Hepatocyte (in vitro differentiated cells): Measurements from ENCODE around the gene RAB3C. TPM values are rescaled to one million over a fixed set of nuclear protein-coding genes. Genes with fewer than 3 reads are reported as not detected.
"Not testable (repeated sequence)": the region's sequence is repeated elsewhere in the genome, so short reads cannot be mapped to it uniquely, and the experiment has no call there.

Experiments used
- DNase-seq: peaks from one replicate; pipeline ENCODE4 v3.0.0-alpha.2; 2016; ENCODE audit warnings: low spot score
- H2AFZ ChIP-seq: fragments of 200-600 bp; sonication (generic); 2 replicates; pipeline ENCODE4 v1.6.0; 2016; ENCODE audit warnings: antibody characterized with exemption, mild to moderate bottlenecking
- H3K27ac ChIP-seq: fragments of 200-600 bp; sonication (generic); 2 replicates; pipeline ENCODE4 v1.5.1; 2016; ENCODE audit warnings: mild to moderate bottlenecking
- H3K27me3 ChIP-seq: fragments of 200-600 bp; sonication (generic); 2 replicates; pipeline ENCODE4 v1.6.1; 2016
- H3K36me3 ChIP-seq: fragments of 200-600 bp; sonication (generic); replicated peaks from 2 replicates; pipeline ENCODE4 v1.5.1; 2016; ENCODE audit warnings: low read depth; ENCODE audit not compliant: insufficient read depth
- H3K4me1 ChIP-seq: fragments of 200-600 bp; sonication (generic); 2 replicates; pipeline ENCODE4 v1.5.1; 2016; ENCODE audit warnings: mild to moderate bottlenecking, moderate library complexity; ENCODE audit not compliant: insufficient read depth
- H3K4me2 ChIP-seq: fragments of 200-600 bp; sonication (generic); 2 replicates; pipeline ENCODE4 v1.6.0; 2016
- H3K4me3 ChIP-seq: fragments of 200-600 bp; sonication (generic); 2 replicates; pipeline ENCODE4 v1.5.1; 2016; ENCODE audit warnings: mild to moderate bottlenecking
- H3K79me2 ChIP-seq: fragments of 200-600 bp; sonication (generic); 2 replicates; pipeline ENCODE4 v1.6.0; 2017; ENCODE audit warnings: mild to moderate bottlenecking
- H3K9me2 ChIP-seq: fragments of 200-600 bp; sonication (generic); replicated peaks from 2 replicates; pipeline ENCODE4 v1.6.0; 2017; ENCODE audit warnings: mild to moderate bottlenecking; ENCODE audit not compliant: insufficient read depth
- H3K9me3 ChIP-seq: fragments of 200-600 bp; sonication (generic); 2 replicates; pipeline ENCODE4 v1.5.1; 2016; ENCODE audit warnings: low read depth, mild to moderate bottlenecking
- H4K20me1 ChIP-seq: fragments of 200-600 bp; sonication (generic); 2 replicates; pipeline ENCODE4 v1.6.0; 2016; ENCODE audit warnings: mild to moderate bottlenecking; ENCODE audit not compliant: insufficient read depth, poor library complexity, severe bottlenecking
- CTCF ChIP-seq: fragments of 200-600 bp; sonication (generic); IDR thresholded peaks from 2 replicates; pipeline ENCODE4 v1.5.1; 2016; ENCODE audit warnings: antibody characterized with exemption, mild to moderate bottlenecking; ENCODE audit not compliant: poor library complexity
- EZH2 ChIP-seq: fragments of 200-600 bp; sonication (generic); IDR thresholded peaks from 2 replicates; pipeline ENCODE4 v1.6.1; 2016; ENCODE audit warnings: antibody characterized with exemption, mild to moderate bottlenecking, borderline replicate concordance
- EZH2phosphoT487 ChIP-seq: fragments of 200-600 bp; sonication (generic); IDR thresholded peaks from one replicate; pipeline ENCODE4 v1.6.1; 2018; ENCODE audit warnings: antibody characterized with exemption, mild to moderate bottlenecking, low read depth, moderate library complexity; ENCODE audit not compliant: unreplicated experiment, severe bottlenecking
- WGBS: methylation state at CpG from one replicate; pipeline ENCODE4 v1.1.6; 2016; ENCODE audit warnings: low lambda C conversion rate; ENCODE audit errors: missing lambda C conversion rate; 5-methylcytosine and 5-hydroxymethylcytosine counted together
- polyA plus RNA-seq: library from polyadenylated mRNA; unstranded; fragments of >200 nt; fragmentation: Nextera tagmentation; extraction: Ambion mirVana; gene quantifications from 2 replicates; pipeline ENCODE4 v1.2.1, GENCODE V29; 2016
- total RNA-seq: library from RNA; depleted of rRNA; stranded (reverse); fragments of >200 nt; gene quantifications from 2 replicates; pipeline ENCODE4 v1.2.3, GENCODE V29; 2014

RAB3C gene
- total and polyA plus RNA-seq, 2 experiments from 2014 or later, result 5.2 to 6.4 TPM

DNA sequence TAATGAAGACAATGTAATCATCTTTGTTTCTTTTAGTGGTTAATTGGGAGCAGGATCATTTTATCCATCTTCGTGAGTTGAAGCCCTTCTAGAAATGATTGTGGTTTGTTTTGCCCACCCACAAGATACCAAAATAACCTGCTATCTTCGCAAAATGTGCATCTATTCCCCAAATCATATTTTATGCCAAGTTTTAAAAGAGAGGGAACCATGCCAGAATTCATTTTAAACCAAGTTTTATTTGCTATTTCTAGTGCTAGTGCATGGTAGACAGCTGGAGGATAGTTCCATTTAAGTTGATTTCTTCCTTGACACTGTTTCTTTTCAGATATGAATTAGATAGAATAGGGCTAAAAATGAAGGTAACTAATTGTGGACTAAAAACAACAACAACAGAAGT, 104.2 kb downstream of the RAB3C start:
- no peaks in the 10 kb centered on the region for H3K79me2 ChIP-seq
- H3K9me3 ChIP-seq, result no peaks in the 10 kb centered on the region
- H3K4me3 ChIP-seq, result no peak overlapping the region
- H3K4me1 ChIP-seq, result no peaks in the 10 kb centered on the region
- no peak overlapping the region for H2AFZ ChIP-seq
- H3K36me3 ChIP-seq, result no peaks in the 10 kb centered on the region
- H3K27me3 ChIP-seq, result no peaks in the 10 kb centered on the region
- H3K27ac ChIP-seq, result no peak overlapping the region
- H3K4me2 ChIP-seq, result no peak overlapping the region
- no peak for DNase-seq
- no peaks in the 10 kb centered on the region for H3K9me2 ChIP-seq
- no peak for TF ChIP-seq CTCF
- TF ChIP-seq EZH2phosphoT487, result no peak
- no peaks in the 10 kb centered on the region for H4K20me1 ChIP-seq
- 75% methylated on average over 2 of the region's 2 CpGs for WGBS

- Histone ChIP-seq H3K27ac (no peak overlapping the region), H2AFZ (no peak overlapping the region), H3K79me2 (no peaks in the 10 kb centered on the region), H3K4me2 (no peak overlapping the region), H3K4me3 (no peak overlapping the region), H3K9me3 (no peaks in the 10 kb centered on the region), H4K20me1 (no peaks in the 10 kb centered on the region), H3K27me3 (no peaks in the 10 kb centered on the region), H3K36me3 (no peaks in the 10 kb centered on the region), H3K4me1 (no peaks in the 10 kb centered on the region), H3K9me2 (no peaks in the 10 kb centered on the region)
- TF ChIP-seq EZH2 (no peak), EZH2phosphoT487 (no peak)
- no peak for DNase-seq
Observed at GRCh38 chr5:58687595-58687994, 104.7 kb downstream of the RAB3C start.

GRCh38 chr5:58699088-58699761, 116.3 kb downstream of the RAB3C start:
- H3K27me3 ChIP-seq, DNase-seq: not testable (repeated sequence)
- WGBS, result 83% methylated on average over 5 of the region's 5 CpGs

GRCh38 chr5:58699762-58700118, 116.9 kb downstream of the RAB3C start:
- no peak for DNase-seq
- Histone ChIP-seq H3K79me2 (no peaks in the 10 kb centered on the region), H3K4me2 (no peak overlapping the region), H3K4me1 (no peaks in the 10 kb centered on the region), H2AFZ (no peak overlapping the region), H3K27ac (no peak overlapping the region), H4K20me1 (no peaks in the 10 kb centered on the region), H3K36me3 (no peaks in the 10 kb centered on the region), H3K9me2 (no peaks in the 10 kb centered on the region), H3K9me3 (no peaks in the 10 kb centered on the region), H3K27me3 (no peaks in the 10 kb centered on the region), H3K4me3 (no peak overlapping the region)
- WGBS, result 89% methylated on average over 6 of the region's 6 CpGs
- TF ChIP-seq EZH2phosphoT487, result no peak
- no peak for TF ChIP-seq EZH2
- TF ChIP-seq CTCF, result no peak

More at GRCh38 chr5:58699088-58699761, 116.3 kb downstream of the RAB3C start:
- not testable (repeated sequence) for H3K36me3 ChIP-seq, H3K4me3 ChIP-seq, H3K79me2 ChIP-seq, H3K9me3 ChIP-seq, H3K4me2 ChIP-seq, H2AFZ ChIP-seq, H3K4me1 ChIP-seq, H3K9me2 ChIP-seq, H3K27ac ChIP-seq, H4K20me1 ChIP-seq
